Epithelial cell of proximal tubule (primary cell): ENCODE results near the gene OSBP2. TPM values are rescaled to one million over a fixed set of nuclear protein-coding genes. Genes with fewer than 3 reads are reported as not detected.
A peak's percentile ranks its signal among the peaks of the same experiment; 100 is the strongest.

ENCODE experiments used
- DNase-seq: peaks from one replicate; pipeline ENCODE4 v3.0.0-alpha.2; 2011; ENCODE audit warnings: low read depth
- H3K4me3 ChIP-seq: 2 replicates; pipeline ENCODE4 v1.5.1; 2011; ENCODE audit warnings: low read depth, mild to moderate bottlenecking, low read length
- CTCF ChIP-seq: conservative IDR thresholded peaks from 2 replicates; pipeline ENCODE4 v1.5.1; 2012; ENCODE audit warnings: low read depth, mild to moderate bottlenecking, low read length
- total RNA-seq: library from RNA; depleted of rRNA; stranded (reverse); fragments of >200 nt; gene quantifications from 2 replicates; pipeline ENCODE4 v1.2.3, GENCODE V29; 2015

Gene OSBP2
- total RNA-seq, 1 donor from 2014 or later, result 1.3 TPM

- no peak for TF ChIP-seq CTCF
- H3K4me3 ChIP-seq, result no peak overlapping the region
- no peak for DNase-seq
Observed at GRCh38 chr22:30804626-30805025, 110.0 kb downstream of the OSBP2 start.

GRCh38 chr22:30806391-30806861 is 111.8 kb downstream of the OSBP2 start:
- no peak for DNase-seq
- TF ChIP-seq CTCF, result no peak
- H3K4me3 ChIP-seq, result no peak overlapping the region

GRCh38 chr22:30809086-30809485 is 114.4 kb downstream of the OSBP2 start:
- DNase-seq, result no peak
- H3K4me3 ChIP-seq, result no peak overlapping the region
- no peak for TF ChIP-seq CTCF

GRCh38 chr22:30810105-30810504 is 115.4 kb downstream of the OSBP2 start:
- no peak for TF ChIP-seq CTCF
- DNase-seq, result no peak
- H3K4me3 ChIP-seq, result no peak overlapping the region

- no peak for DNase-seq
- TF ChIP-seq CTCF, result no peak
- H3K4me3 ChIP-seq, result no peak overlapping the region
Observed at GRCh38 chr22:30813936-30814335, 119.3 kb downstream of the OSBP2 start.

GRCh38 chr22:30816413-30816812 is 121.7 kb downstream of the OSBP2 start:
- TF ChIP-seq CTCF, result peak; percentile 18
- no peak overlapping the region for H3K4me3 ChIP-seq
- no peak for DNase-seq

- TF ChIP-seq CTCF, result no peak
- no peak for DNase-seq
- H3K4me3 ChIP-seq, result no peak overlapping the region
Observed at GRCh38 chr22:30821381-30821780, 126.7 kb downstream of the OSBP2 start.
